ENCODE results near the gene STBD1. TPM values are rescaled to one million over a fixed set of nuclear protein-coding genes. Genes with fewer than 3 reads are reported as not detected.

STBD1 gene
- polyA plus RNA-seq, 1 experiment = 4.2 TPM

DNA sequence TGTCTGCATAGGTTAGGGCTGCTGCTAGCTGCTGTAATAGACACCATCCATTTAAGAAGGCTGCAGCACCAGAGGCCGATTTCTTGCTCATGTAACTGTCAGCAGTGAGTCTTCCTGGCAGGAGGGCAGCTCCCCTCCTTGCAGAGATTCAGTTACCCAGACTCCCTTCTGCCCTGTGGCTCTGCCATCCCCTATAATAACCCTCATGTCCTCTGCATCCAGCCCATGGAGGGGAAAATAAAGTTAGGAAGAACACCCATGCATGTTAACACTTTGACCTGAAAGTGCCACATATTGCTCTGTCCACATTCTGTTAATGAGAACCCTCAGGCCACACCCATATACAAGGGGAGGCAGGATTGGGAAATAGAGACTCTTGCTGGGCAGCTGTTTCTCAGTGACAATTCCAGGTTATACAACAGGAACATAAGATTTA lies 5.4 kb downstream of the STBD1 start:
- TF ChIP-seq, protein P1, sequence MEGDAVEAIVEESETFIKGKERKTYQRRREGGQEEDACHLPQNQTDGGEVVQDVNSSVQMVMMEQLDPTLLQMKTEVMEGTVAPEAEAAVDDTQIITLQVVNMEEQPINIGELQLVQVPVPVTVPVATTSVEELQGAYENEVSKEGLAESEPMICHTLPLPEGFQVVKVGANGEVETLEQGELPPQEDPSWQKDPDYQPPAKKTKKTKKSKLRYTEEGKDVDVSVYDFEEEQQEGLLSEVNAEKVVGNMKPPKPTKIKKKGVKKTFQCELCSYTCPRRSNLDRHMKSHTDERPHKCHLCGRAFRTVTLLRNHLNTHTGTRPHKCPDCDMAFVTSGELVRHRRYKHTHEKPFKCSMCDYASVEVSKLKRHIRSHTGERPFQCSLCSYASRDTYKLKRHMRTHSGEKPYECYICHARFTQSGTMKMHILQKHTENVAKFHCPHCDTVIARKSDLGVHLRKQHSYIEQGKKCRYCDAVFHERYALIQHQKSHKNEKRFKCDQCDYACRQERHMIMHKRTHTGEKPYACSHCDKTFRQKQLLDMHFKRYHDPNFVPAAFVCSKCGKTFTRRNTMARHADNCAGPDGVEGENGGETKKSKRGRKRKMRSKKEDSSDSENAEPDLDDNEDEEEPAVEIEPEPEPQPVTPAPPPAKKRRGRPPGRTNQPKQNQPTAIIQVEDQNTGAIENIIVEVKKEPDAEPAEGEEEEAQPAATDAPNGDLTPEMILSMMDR (IDR thresholded peaks at IDR 0.05; ENCODE audit: insufficient read depth, low read depth, low read length) = no peak
- ChIA-PET POLR2A (no interaction called here), CTCF (interaction anchor here (1.3 kb wide), 1 partner anchor 15 kb away, joined by 4 read pairs; no protein-coding TSS in a partner anchor)
- peaks cover 6% of the 10 kb centered on the region for H3K36me3 ChIP-seq (ENCODE audit: control insufficient read depth, insufficient read depth, low read length)
- no peak for DNase-seq (ENCODE audit: low read depth)
- no peak overlapping the region for H3K4me3 ChIP-seq (ENCODE audit: low read depth, low read length)
- H3K27me3 ChIP-seq (ENCODE audit: control insufficient read depth, insufficient read depth, low read length) = no peaks in the 10 kb centered on the region

- TF ChIP-seq, protein P1 (IDR thresholded peaks at IDR 0.05; ENCODE audit: insufficient read depth, low read depth, low read length) = no peak
- ChIA-PET CTCF (interaction anchor here (1.3 kb wide), 1 partner anchor 14 kb away, joined by 4 read pairs; no protein-coding TSS in a partner anchor), POLR2A (no interaction called here)
- Histone ChIP-seq H3K36me3 (ENCODE audit: control insufficient read depth, insufficient read depth, low read length) (peaks cover 6% of the 10 kb centered on the region), H3K27me3 (ENCODE audit: control insufficient read depth, insufficient read depth, low read length) (no peaks in the 10 kb centered on the region), H3K4me3 (ENCODE audit: low read depth, low read length) (no peak overlapping the region)
- no peak for DNase-seq (ENCODE audit: low read depth)
These were observed 5.9 kb downstream of the STBD1 start for GRCh38 chr4:76312457-76312856.

GRCh38 chr4:76313547-76313946 lies 7.0 kb downstream of the STBD1 start:
- CTCF ChIA-PET = no interaction called here
- POLR2A ChIA-PET = no interaction called here
- Histone ChIP-seq H3K27me3 (ENCODE audit: control insufficient read depth, insufficient read depth, low read length) (no peaks in the 10 kb centered on the region), H3K4me3 (ENCODE audit: low read depth, low read length) (no peak overlapping the region), H3K36me3 (ENCODE audit: control insufficient read depth, insufficient read depth, low read length) (peaks cover 6% of the 10 kb centered on the region)
- DNase-seq (ENCODE audit: low read depth) = no peak
- TF ChIP-seq, protein P1 (IDR thresholded peaks at IDR 0.05; ENCODE audit: insufficient read depth, low read depth, low read length) = no peak

DNA sequence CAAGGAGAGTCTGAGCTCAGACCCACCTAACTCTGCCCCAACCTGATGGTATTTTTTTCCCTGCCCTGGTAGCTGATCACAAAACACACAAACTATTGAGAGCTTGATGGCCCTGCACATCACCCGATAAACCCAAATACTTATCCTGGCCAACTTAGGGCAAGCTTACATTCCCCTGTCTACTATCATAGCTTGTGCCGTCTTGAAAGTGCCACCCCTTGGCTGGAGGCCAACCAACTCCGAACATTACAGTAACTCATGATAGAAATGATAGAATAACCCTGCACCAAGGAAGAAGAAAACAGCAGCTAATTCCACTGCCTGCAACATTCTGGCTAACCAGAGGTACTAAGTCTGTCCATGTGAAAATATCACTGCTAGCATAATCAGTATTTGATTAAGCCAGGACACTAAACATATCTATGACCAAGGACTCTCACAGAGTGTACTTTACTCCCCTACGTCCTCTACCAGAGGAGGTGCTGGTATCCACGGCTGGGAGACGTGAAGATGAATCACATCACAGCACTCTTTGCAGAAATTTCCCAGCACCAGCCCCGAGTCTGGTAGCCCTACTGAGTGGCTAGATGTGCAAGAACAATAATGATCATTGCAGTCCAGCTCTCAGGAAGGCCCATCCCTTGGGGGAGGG lies 8.9 kb downstream of the STBD1 start:
- CTCF ChIA-PET = interaction anchor here (0.8 to 1.0 kb wide), 2 partner anchors 9 to 136 kb away, joined by 3 read pairs; no protein-coding TSS in a partner anchor
- Histone ChIP-seq H3K27me3 (ENCODE audit: control insufficient read depth, insufficient read depth, low read length) (no peaks in the 10 kb centered on the region), H3K4me3 (ENCODE audit: low read depth, low read length) (no peak overlapping the region), H3K36me3 (ENCODE audit: control insufficient read depth, insufficient read depth, low read length) (peaks cover 2% of the 10 kb centered on the region)
- TF ChIP-seq, protein P1 (IDR thresholded peaks at IDR 0.05; ENCODE audit: insufficient read depth, low read depth, low read length) = no peak
- DNase-seq (ENCODE audit: low read depth) = no peak
- POLR2A ChIA-PET = no interaction called here

GRCh38 chr4:76316131-76316530 lies 9.6 kb downstream of the STBD1 start:
- no peak overlapping the region for H3K4me3 ChIP-seq (ENCODE audit: low read depth, low read length)
- H3K36me3 ChIP-seq (ENCODE audit: control insufficient read depth, insufficient read depth, low read length) = no peaks in the 10 kb centered on the region
- ChIA-PET CTCF (no interaction called here), POLR2A (interaction anchor here (0.7 kb wide), 1 partner anchor 1872 kb away, joined by 3 read pairs; no protein-coding TSS in a partner anchor)
- no peaks in the 10 kb centered on the region for H3K27me3 ChIP-seq (ENCODE audit: control insufficient read depth, insufficient read depth, low read length)
- DNase-seq (ENCODE audit: low read depth) = no peak
- TF ChIP-seq, protein P1 (IDR thresholded peaks at IDR 0.05; ENCODE audit: insufficient read depth, low read depth, low read length) = no peak

Data from BJ (cell line).